H9 (cell line): Measurements from ENCODE around the gene KRT80. TPM values are rescaled to one million over a fixed set of nuclear protein-coding genes. Genes with fewer than 3 reads are reported as not detected.

Experiments
- DNase-seq: peaks from one replicate; pipeline ENCODE4 v3.0.0-alpha.2; 2017
- H2AFZ ChIP-seq: one replicate; pipeline ENCODE4 v1.6.1; 2013; ENCODE audit warnings: mild to moderate bottlenecking, low read length, control low read depth, moderate library complexity
- H2AK5ac ChIP-seq: 2 replicates; pipeline ENCODE4 v1.6.1; 2013; ENCODE audit warnings: low read length, control low read depth, mixed read lengths; ENCODE audit not compliant: insufficient read length
- H2BK120ac ChIP-seq: one replicate; pipeline ENCODE4 v1.6.1; 2013; ENCODE audit warnings: low read depth, mild to moderate bottlenecking, low read length, control low read depth, inconsistent platforms; ENCODE audit not compliant: poor library complexity, severe bottlenecking
- H2BK12ac ChIP-seq: 2 replicates; pipeline ENCODE4 v1.6.1; 2013; ENCODE audit warnings: low read length, control low read depth, mixed read lengths, low read depth; ENCODE audit not compliant: insufficient read length
- H2BK15ac ChIP-seq: 2 replicates; pipeline ENCODE4 v1.6.1; 2013; ENCODE audit warnings: low read depth, low read length, control low read depth
- H2BK20ac ChIP-seq: one replicate; pipeline ENCODE4 v1.6.1; 2013; ENCODE audit warnings: low read depth, mild to moderate bottlenecking, low read length, control low read depth, inconsistent platforms; ENCODE audit not compliant: poor library complexity, severe bottlenecking
- H2BK5ac ChIP-seq: 2 replicates; pipeline ENCODE4 v1.6.1; 2013; ENCODE audit warnings: low read length, control low read depth, mixed read lengths; ENCODE audit not compliant: insufficient read length
- H3K14ac ChIP-seq: 2 replicates; pipeline ENCODE4 v1.6.1; 2013; ENCODE audit warnings: low read length, control low read depth; ENCODE audit not compliant: insufficient read depth
- H3K18ac ChIP-seq: 2 replicates; pipeline ENCODE4 v1.6.1; 2013; ENCODE audit warnings: low read depth, mild to moderate bottlenecking, mixed read lengths, low read length, control low read depth; ENCODE audit not compliant: insufficient read length
- H3K23ac ChIP-seq: 2 replicates; pipeline ENCODE4 v1.6.1; 2013; ENCODE audit warnings: low read length, control low read depth, mixed read lengths, low read depth; ENCODE audit not compliant: insufficient read length
- H3K23me2 ChIP-seq: 2 replicates; pipeline ENCODE4 v1.6.1; 2013; ENCODE audit warnings: low read depth, mild to moderate bottlenecking, mixed read lengths, low read length, control low read depth; ENCODE audit not compliant: insufficient read length, poor library complexity, severe bottlenecking
- H3K27ac ChIP-seq: 2 replicates; pipeline ENCODE4 v1.5.1; 2013; ENCODE audit warnings: low read length, control low read depth, mixed read lengths, low read depth; ENCODE audit not compliant: insufficient read length
- H3K27me3 ChIP-seq: 2 replicates; pipeline ENCODE4 v1.6.1; 2013; ENCODE audit warnings: low read length, control low read depth, inconsistent platforms; ENCODE audit not compliant: insufficient read depth
- H3K4ac ChIP-seq: 2 replicates; pipeline ENCODE4 v1.6.1; 2013; ENCODE audit warnings: low read depth, mild to moderate bottlenecking, control low read depth, inconsistent platforms, low read length, moderate library complexity
- H3K4me1 ChIP-seq: 2 replicates; pipeline ENCODE4 v1.6.1; 2013; ENCODE audit warnings: low read length, control low read depth, inconsistent platforms; ENCODE audit not compliant: insufficient read depth
- H3K4me2 ChIP-seq: 2 replicates; pipeline ENCODE4 v1.6.1; 2013; ENCODE audit warnings: low read length, control low read depth, mixed read lengths; ENCODE audit not compliant: insufficient read length, insufficient read depth
- H3K56ac ChIP-seq: 2 replicates; pipeline ENCODE4 v1.6.1; 2013; ENCODE audit warnings: low read depth, mild to moderate bottlenecking, mixed read lengths, low read length, control low read depth; ENCODE audit not compliant: insufficient read length
- H3K79me1 ChIP-seq: 2 replicates; pipeline ENCODE4 v1.6.1; 2013; ENCODE audit warnings: low read depth, mild to moderate bottlenecking, moderate library complexity, low read length, control low read depth, inconsistent platforms; ENCODE audit not compliant: insufficient read depth, poor library complexity, severe bottlenecking
- H3K79me2 ChIP-seq: 2 replicates; pipeline ENCODE4 v1.6.1; 2013; ENCODE audit warnings: low read length, control low read depth, inconsistent platforms; ENCODE audit not compliant: insufficient read depth
- H3K9ac ChIP-seq: 2 replicates; pipeline ENCODE4 v1.6.1; 2013; ENCODE audit warnings: low read length, control low read depth, mixed read lengths; ENCODE audit not compliant: insufficient read length; ENCODE audit errors: extremely low read depth
- H3K9me3 ChIP-seq: one replicate; pipeline ENCODE4 v1.6.1; 2013; ENCODE audit warnings: low read depth, low read length, inconsistent platforms; ENCODE audit not compliant: control insufficient read depth
- H3T11ph ChIP-seq: one replicate; pipeline ENCODE4 v1.6.1; 2013; ENCODE audit warnings: mild to moderate bottlenecking, low read length, control low read depth, inconsistent platforms
- H4K20me1 ChIP-seq: one replicate; pipeline ENCODE4 v1.6.1; 2013; ENCODE audit not compliant: control insufficient read depth, insufficient read length, insufficient read depth
- H4K5ac ChIP-seq: 2 replicates; pipeline ENCODE4 v1.6.1; 2013; ENCODE audit warnings: low read depth, mild to moderate bottlenecking, mixed read lengths, low read length, control low read depth; ENCODE audit not compliant: insufficient read length
- H4K8ac ChIP-seq: replicated peaks from 2 replicates; pipeline ENCODE4 v1.6.1; 2013; ENCODE audit warnings: low read length, control low read depth, mixed read lengths, low read depth; ENCODE audit not compliant: insufficient read length
- H4K91ac ChIP-seq: 2 replicates; pipeline ENCODE4 v1.6.1; 2013; ENCODE audit warnings: low read depth, mild to moderate bottlenecking, moderate library complexity, mixed read lengths, low read length, control low read depth; ENCODE audit not compliant: insufficient read length
- H3K27ac Mint-ChIP-seq, 3 experiments: 2 replicates in 2 of 3; 3 replicates in 1 of 3; pipeline ENCODE4 v1.8.0; 2020 to 2021; ENCODE audit warnings: mixed read lengths in 3 of 3, mild to moderate bottlenecking in 1 of 3, moderate library complexity in 1 of 3
- H3K27me3 Mint-ChIP-seq: 2 replicates; pipeline ENCODE4 v1.8.0; 2021; ENCODE audit warnings: low read depth, mild to moderate bottlenecking, moderate library complexity, mixed read lengths
- H3K36me3 Mint-ChIP-seq, 3 experiments: 2 replicates in 2 of 3; 3 replicates in 1 of 3; pipeline ENCODE4 v1.8.0; 2020 to 2021; ENCODE audit warnings: low read depth in 3 of 3, mixed read lengths in 3 of 3; ENCODE audit not compliant: insufficient read depth in 1 of 3
- H3K4me1 Mint-ChIP-seq, 2 experiments: 2 replicates each; pipeline ENCODE4 v1.8.0; 2020; ENCODE audit warnings: mixed read lengths in 2 of 2
- H3K4me3 Mint-ChIP-seq, 2 experiments: 2 replicates in 1 of 2; 3 replicates in 1 of 2; pipeline ENCODE4 v1.8.0; 2020 to 2021; ENCODE audit warnings: mild to moderate bottlenecking in 2 of 2, mixed read lengths in 2 of 2, moderate library complexity in 1 of 2
- H3K9me3 Mint-ChIP-seq, 2 experiments: 2 replicates in 1 of 2; 3 replicates in 1 of 2; pipeline ENCODE4 v1.8.0; 2020; ENCODE audit warnings: mild to moderate bottlenecking in 2 of 2, mixed read lengths in 2 of 2, moderate library complexity in 1 of 2
- WGBS: extraction: QIAGEN DNeasy Blood & Tissue Kit; methylation state at CpG from one replicate; pipeline ENCODE4 v1.1.7; 2013; ENCODE audit warnings: missing lambda C conversion rate, low lambda C conversion rate, mixed read lengths; ENCODE audit not compliant: insufficient read length; ENCODE audit errors: extremely low coverage; 5-methylcytosine and 5-hydroxymethylcytosine counted together
- total RNA-seq: library from RNA; stranded (reverse); gene quantifications from 2 replicates; pipeline ENCODE4 v1.2.1, GENCODE V29; 2021
- TF ChIP-seq, protein P1 (sequence below): fragments of 200-600 bp; sonication (generic); conservative IDR thresholded peaks from 3 replicates; pipeline ENCODE4 v1.8.0; 2021; ENCODE audit warnings: antibody characterized with exemption, mild to moderate bottlenecking

Gene KRT80
- total RNA-seq, 1 experiment from 2014 or later, result not detected

DNA sequence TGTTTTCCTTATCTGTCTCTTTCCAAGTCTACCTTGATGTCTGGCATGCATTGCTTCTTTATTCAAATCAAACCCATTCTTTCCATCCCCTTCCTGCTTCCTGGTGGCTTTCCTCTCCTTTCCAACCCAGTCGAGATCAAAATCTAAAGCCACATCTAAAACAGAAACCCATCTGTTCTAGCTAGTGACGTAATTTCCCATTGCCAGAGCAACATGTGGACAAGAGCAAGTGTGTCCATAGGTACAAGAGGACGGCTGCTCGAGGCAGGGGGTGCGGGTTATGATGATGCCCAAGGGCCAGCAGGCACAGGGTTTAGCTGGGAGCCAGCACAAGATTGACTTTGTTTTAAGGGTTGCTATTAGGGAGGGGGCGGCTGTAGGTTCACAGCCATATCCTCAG is 7.0 kb downstream of the KRT80 start:
- no peak overlapping the region for H3K27ac ChIP-seq
- whole genome bisulfite sequencing, result no CpG with 5 or more reads among the region's 6 CpGs
- H3K27ac Mint-ChIP-seq, result no peak overlapping the region

More for the DNA sequence above, 7.0 kb downstream of the KRT80 start:
- Histone ChIP-seq H3K4me1 (peaks cover 2% of the 10 kb centered on the region; the same call in 1 of the 2 replicates), H3K9ac (no peak overlapping the region), H3K27me3 (no peaks in the 10 kb centered on the region), H3K4me2 (no peak overlapping the region), H2BK5ac (no peak overlapping the region), H2BK15ac (no peak overlapping the region), H3K79me2 (no peaks in the 10 kb centered on the region), H4K5ac (no peak overlapping the region), H2BK120ac (no peak overlapping the region), H2BK20ac (no peak overlapping the region), H2AFZ (no peak overlapping the region), H3K79me1 (no peaks in the 10 kb centered on the region), H3K4ac (no peak overlapping the region), H3T11ph (no peak overlapping the region), H4K8ac (no peak overlapping the region), H3K56ac (no peak overlapping the region), H3K9me3 (no peaks in the 10 kb centered on the region), H3K23ac (no peak overlapping the region), H2BK12ac (no peak overlapping the region), H3K23me2 (no peaks in the 10 kb centered on the region), H3K14ac (no peak overlapping the region), H4K20me1 (no peaks in the 10 kb centered on the region), H4K91ac (no peak overlapping the region), H2AK5ac (no peak overlapping the region), H3K18ac (no peak overlapping the region)
- H3K36me3 Mint-ChIP-seq, result no peaks in the 10 kb centered on the region
- peaks cover 16% of the 10 kb centered on the region for H3K27me3 Mint-ChIP-seq
- TF ChIP-seq, protein P1, sequence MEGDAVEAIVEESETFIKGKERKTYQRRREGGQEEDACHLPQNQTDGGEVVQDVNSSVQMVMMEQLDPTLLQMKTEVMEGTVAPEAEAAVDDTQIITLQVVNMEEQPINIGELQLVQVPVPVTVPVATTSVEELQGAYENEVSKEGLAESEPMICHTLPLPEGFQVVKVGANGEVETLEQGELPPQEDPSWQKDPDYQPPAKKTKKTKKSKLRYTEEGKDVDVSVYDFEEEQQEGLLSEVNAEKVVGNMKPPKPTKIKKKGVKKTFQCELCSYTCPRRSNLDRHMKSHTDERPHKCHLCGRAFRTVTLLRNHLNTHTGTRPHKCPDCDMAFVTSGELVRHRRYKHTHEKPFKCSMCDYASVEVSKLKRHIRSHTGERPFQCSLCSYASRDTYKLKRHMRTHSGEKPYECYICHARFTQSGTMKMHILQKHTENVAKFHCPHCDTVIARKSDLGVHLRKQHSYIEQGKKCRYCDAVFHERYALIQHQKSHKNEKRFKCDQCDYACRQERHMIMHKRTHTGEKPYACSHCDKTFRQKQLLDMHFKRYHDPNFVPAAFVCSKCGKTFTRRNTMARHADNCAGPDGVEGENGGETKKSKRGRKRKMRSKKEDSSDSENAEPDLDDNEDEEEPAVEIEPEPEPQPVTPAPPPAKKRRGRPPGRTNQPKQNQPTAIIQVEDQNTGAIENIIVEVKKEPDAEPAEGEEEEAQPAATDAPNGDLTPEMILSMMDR, result no peak
- H3K4me1 Mint-ChIP-seq, result peaks cover 38 to 56% of the 10 kb centered on the region in 2 experiments
- no peaks in the 10 kb centered on the region; a peak in 1 of 5 replicates for H3K9me3 Mint-ChIP-seq
- no peak overlapping the region for H3K4me3 Mint-ChIP-seq
- no peak for DNase-seq
